NOMO-1 treated with DMSO at 0.1 percent for 48 hours (cell line): ENCODE measurements around the gene EIF3L.

ENCODE experiments used
- DNase-seq: peaks from one replicate; lab custom pipeline; 2025; ENCODE audit not compliant: unreplicated experiment; lab: John Stamatoyannopoulos, UW

EIF3L gene

GRCh38 chr22:37904572-37905533 lies 55.6 kb downstream of the EIF3L start:
- DNase-seq: no peak

- DNase-seq: peak; percentile 57
Observed at GRCh38 chr22:37905534-37906363, 56.5 kb downstream of the EIF3L start, which contains the start of gene MICALL1. Gene MICALL1, plus strand, starts transcription at chr22:37906297. Its CDS starts 126 bp downstream, at chr22:37906423.

- DNase-seq: no peak
Observed at GRCh38 chr22:37906364-37907008, 57.3 kb downstream of the EIF3L start.

- DNase-seq: no peak
Observed at GRCh38 chr22:37907036-37907954, 58.1 kb downstream of the EIF3L start.

- no peak for DNase-seq
Observed at GRCh38 chr22:37909766-37910165, 60.5 kb downstream of the EIF3L start.

GRCh38 chr22:37910890-37911672 lies 61.9 kb downstream of the EIF3L start:
- no peak for DNase-seq

GRCh38 chr22:37911697-37912096 lies 62.5 kb downstream of the EIF3L start:
- no peak for DNase-seq

GRCh38 chr22:37912171-37912570 lies 63.0 kb downstream of the EIF3L start:
- DNase-seq: no peak

- no peak for DNase-seq
Observed at GRCh38 chr22:37913233-37913721, 64.1 kb downstream of the EIF3L start.

- no peak for DNase-seq
Observed at GRCh38 chr22:37916311-37916710, 67.1 kb downstream of the EIF3L start.

- DNase-seq: no peak
Observed at GRCh38 chr22:37917874-37918548, 68.8 kb downstream of the EIF3L start.

GRCh38 chr22:37918580-37919270 lies 69.5 kb downstream of the EIF3L start:
- no peak for DNase-seq

GRCh38 chr22:37920126-37920525 lies 70.9 kb downstream of the EIF3L start:
- DNase-seq: peak; percentile 27

- DNase-seq: no peak
Observed at GRCh38 chr22:37922191-37922590, 73.0 kb downstream of the EIF3L start.

GRCh38 chr22:37923927-37924326 lies 74.7 kb downstream of the EIF3L start:
- DNase-seq: no peak

GRCh38 chr22:37924386-37925065 lies 75.3 kb downstream of the EIF3L start:
- no peak for DNase-seq

GRCh38 chr22:37925330-37925729 lies 76.1 kb downstream of the EIF3L start:
- no peak for DNase-seq
